Natural killer cell treated with Interleukin-12 subunit alpha and Interleukin-12 subunit beta and Interleukin-15 and Interleukin-18, amount 100 ng/mL, for 72 hours (primary cell): Measurements from ENCODE around the gene FAM221B. TPM values are rescaled to one million over a fixed set of nuclear protein-coding genes. Genes with fewer than 3 reads are reported as not detected.
A peak's percentile ranks its signal among the peaks of the same experiment; 100 is the strongest.

Source experiments
- ATAC-seq, 2 donors: fragments of 150-1000 bp; cut with Tn5 transposase in 1 of 2; sonication (Bioruptor Pico), chemical (Tn5 transposase) in 1 of 2; 2 replicates each; pipeline ENCODE4 v1.10.0; 2021
- DNase-seq: peaks from one replicate; pipeline ENCODE4 v3.0.0; 2022; ENCODE audit warnings: low spot score
- H3K27ac Mint-ChIP-seq, 2 donors: 1 replicate in 1 of 2; 2 replicates in 1 of 2; pipeline ENCODE4 v1.8.0; 2022; ENCODE audit warnings: mixed read lengths in 2 of 2, mild to moderate bottlenecking in 1 of 2, moderate library complexity in 1 of 2
- H3K27me3 Mint-ChIP-seq, 2 donors: 1 replicate in 1 of 2; 2 replicates in 1 of 2; pipeline ENCODE4 v1.8.0; 2022; ENCODE audit warnings: mixed read lengths in 2 of 2
- H3K36me3 Mint-ChIP-seq: one replicate; pipeline ENCODE4 v1.8.0; 2022; ENCODE audit warnings: mixed read lengths
- H3K4me1 Mint-ChIP-seq, 2 donors: 1 replicate in 1 of 2; 2 replicates in 1 of 2; pipeline ENCODE4 v1.8.0; 2022; ENCODE audit warnings: low read depth in 2 of 2, mixed read lengths in 2 of 2, mild to moderate bottlenecking in 1 of 2
- H3K4me3 Mint-ChIP-seq: one replicate; pipeline ENCODE4 v1.8.0; 2022; ENCODE audit warnings: mixed read lengths
- H3K9me3 Mint-ChIP-seq: 2 replicates; pipeline ENCODE4 v1.8.0; 2022; ENCODE audit warnings: mixed read lengths
- total RNA-seq, 2 donors: library from RNA; stranded (reverse); gene quantifications; one replicate each; pipeline ENCODE4 v1.2.3, GENCODE V29; 2022

Gene FAM221B
- total RNA-seq, 2 donors from 2014 or later: not detected

DNA sequence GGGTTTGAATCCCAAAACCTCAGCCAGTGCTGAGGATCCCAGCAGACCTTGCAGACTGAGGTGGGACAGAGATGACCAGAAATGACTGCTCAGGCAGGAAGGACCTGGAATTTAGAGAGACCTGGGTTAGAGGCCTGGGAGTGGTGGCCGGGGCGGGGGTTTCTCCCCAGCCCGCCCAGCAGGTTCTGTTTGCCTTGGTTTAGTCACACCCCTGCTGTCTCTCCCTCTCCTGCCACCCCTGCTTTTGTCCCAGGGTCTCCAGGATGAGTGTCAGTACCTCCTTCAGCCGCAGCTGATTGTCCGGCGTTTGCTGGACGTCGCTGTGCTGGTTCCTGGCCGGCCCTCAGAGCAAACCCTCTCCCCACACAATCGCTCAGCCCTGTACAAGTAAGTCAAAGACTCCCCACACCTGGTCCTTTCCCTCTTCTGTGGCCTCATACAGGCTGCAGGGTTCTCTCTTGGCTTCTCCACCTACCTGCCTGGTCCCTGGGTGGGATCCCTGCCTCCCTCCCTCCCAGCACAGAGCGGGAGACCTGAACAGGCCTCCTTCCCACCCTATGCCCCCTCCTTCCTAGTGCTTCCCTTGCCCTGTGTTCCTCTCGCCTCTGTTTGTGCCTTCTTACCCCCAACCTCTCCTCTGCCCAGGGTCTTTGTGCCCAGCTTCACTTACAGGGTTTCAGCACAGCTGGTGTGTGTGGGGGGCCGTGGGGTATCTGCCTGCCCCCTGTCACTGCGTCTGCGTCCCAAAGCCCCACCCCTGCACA lies 12.5 kb upstream of the FAM221B start:
- ATAC-seq: no peak
- Mint-ChIP-seq H3K27ac (no peak overlapping the region), H3K4me3 (no peak overlapping the region), H3K36me3 (no peaks in the 10 kb centered on the region), H3K4me1 (peaks cover 7 to 16% of the 10 kb centered on the region in 2 donors), H3K9me3 (no peaks in the 10 kb centered on the region), H3K27me3 (no peaks in the 10 kb centered on the region)
- DNase-seq: no peak

DNA sequence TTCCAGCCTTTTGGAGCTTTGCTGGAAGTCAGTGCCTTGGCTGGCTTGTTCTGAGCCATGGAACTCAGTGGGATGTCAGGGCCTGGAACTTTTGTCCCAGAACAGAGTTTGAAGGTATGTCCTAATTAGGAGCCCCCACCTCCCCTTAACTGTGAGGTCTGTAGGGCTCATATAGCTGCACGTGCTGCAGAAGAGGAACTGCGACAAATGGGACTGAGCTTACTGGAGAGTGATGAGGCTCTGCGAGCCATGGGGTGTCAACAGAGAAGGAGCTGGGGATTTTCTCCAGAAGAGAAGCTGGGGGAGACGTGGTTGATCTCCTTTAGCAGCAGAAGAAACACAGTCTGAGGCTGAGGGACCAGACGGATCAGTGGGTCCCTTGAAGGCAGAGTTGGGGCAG lies 11.4 kb upstream of the FAM221B start:
- Mint-ChIP-seq H3K4me1 (peaks cover 5 to 10% of the 10 kb centered on the region in 2 donors), H3K27me3 (no peaks in the 10 kb centered on the region), H3K36me3 (no peaks in the 10 kb centered on the region), H3K4me3 (no peak overlapping the region), H3K27ac (no peak overlapping the region), H3K9me3 (no peaks in the 10 kb centered on the region)
- DNase-seq: no peak
- no peak for ATAC-seq

DNA sequence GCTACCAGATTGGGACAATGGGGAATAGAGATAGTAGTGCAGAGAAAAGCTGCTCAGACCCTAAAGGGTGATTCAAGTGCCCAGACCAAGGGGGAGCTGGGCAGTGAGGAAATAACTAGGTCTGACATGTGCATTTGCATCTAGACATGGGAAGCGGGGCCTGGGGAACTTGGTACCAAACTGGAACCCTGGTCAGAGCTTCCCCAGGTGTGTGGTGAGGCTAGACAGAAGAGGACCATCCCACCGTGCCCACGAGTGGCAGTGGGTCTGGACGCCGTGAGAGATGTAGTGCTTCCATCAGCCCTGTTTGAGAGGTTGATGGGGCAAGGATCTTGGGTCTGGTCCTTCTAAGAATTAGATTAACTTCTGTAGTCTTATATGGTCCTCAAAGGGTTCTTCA lies 8.1 kb upstream of the FAM221B start:
- no peaks in the 10 kb centered on the region for H3K27me3 Mint-ChIP-seq
- no peaks in the 10 kb centered on the region for H3K4me1 Mint-ChIP-seq
- no peaks in the 10 kb centered on the region for H3K9me3 Mint-ChIP-seq
- H3K27ac Mint-ChIP-seq: no peak overlapping the region
- ATAC-seq: no peak
- no peaks in the 10 kb centered on the region for H3K36me3 Mint-ChIP-seq
- H3K4me3 Mint-ChIP-seq: no peak overlapping the region
- DNase-seq: no peak

DNA sequence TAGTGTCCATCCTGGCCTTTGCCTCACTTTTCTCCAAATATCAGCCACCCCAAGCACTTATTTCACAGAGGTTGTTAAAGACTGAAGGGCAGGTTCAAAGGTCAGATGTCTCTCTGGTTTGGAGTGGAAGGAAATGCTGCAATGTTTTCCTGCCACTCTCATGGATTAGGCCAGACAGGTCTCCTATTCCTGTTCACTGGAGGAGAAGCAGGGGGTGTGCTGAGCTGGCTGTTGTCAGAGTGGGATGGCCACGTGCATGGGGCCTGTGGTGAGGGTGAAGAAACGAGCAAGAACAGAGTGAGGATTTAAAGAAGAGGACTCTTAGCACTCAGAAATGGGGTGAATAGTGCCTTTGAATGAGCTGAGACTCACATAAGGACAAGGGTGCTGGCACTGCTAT lies 7.2 kb upstream of the FAM221B start:
- Mint-ChIP-seq H3K4me3 (no peak overlapping the region), H3K36me3 (no peaks in the 10 kb centered on the region), H3K27me3 (no peaks in the 10 kb centered on the region), H3K27ac (no peak overlapping the region), H3K4me1 (no peaks in the 10 kb centered on the region), H3K9me3 (no peaks in the 10 kb centered on the region)
- DNase-seq (no peak), ATAC-seq (no peak)

DNA sequence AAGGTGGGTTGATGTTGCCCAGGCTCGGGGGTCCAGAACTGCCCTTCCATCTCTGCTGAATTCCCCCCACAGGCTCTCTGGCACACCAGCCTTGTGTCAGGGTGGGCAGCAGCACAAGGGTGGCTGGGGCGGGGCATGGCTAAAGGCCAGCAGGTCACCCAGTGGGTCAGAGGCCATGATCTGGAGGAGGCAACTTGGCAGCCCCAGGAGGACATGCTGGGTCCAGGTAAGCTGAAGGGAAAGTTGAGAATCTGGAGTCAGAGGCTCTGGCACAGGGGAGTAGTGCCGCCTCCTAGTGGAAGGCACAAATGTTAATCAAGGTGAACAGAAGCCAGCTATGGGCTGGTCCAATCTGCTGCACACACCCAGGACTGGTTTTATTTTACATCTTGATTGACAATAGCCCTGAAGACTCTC lies 6.7 kb upstream of the FAM221B start:
- H3K36me3 Mint-ChIP-seq: no peaks in the 10 kb centered on the region
- H3K9me3 Mint-ChIP-seq: no peaks in the 10 kb centered on the region
- ATAC-seq (no peak), DNase-seq (no peak)
- no peak overlapping the region for H3K4me3 Mint-ChIP-seq
- H3K27ac Mint-ChIP-seq: no peak overlapping the region
- H3K27me3 Mint-ChIP-seq: no peaks in the 10 kb centered on the region
- H3K4me1 Mint-ChIP-seq: no peaks in the 10 kb centered on the region

DNA sequence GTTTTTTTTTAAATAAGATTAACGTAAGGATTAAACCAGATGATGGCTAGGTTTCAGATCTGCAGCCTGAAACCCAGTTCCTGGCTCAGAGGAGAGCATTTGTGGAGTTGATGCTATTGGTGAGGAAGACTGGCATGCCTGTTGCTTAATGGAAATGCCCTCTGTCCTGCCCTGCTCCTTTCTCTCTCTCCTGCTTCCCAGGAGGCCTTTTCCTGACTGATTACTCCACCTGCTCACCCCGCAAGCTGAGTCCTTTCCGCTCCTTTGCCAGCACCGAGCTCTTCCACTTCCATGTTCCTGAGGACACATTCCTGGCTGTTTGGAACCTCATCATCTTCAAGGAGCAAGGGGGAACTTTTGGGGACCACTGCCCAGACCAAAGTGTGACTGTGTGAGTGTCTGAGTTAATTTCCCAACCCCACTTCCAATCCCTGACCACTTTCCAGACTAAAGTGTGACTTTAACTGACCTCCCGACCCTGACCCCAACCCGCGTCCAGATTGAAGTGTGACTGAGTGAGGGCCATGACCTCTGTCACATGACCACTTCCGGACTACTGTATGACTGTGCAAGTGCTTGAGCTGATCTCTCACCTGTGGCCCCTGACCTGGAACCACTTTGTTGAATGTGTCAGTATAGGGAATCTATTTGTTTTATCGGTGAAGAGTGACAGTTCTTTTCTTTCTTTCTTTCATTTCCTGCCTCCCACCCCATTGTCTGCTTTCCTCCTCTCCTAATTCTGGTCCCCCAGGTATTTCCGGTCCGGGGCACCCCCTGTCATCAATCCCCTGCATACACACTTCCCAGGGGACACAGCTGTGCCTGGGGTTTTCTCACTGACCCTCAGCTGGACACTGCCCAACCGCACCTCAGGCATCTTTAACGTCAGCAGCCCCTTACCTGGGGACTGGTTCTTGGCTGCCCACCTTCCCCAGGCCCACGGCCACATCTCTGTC lies 6.0 kb upstream of the FAM221B start:
- DNase-seq (no peak), ATAC-seq (no peak)
- H3K27me3 Mint-ChIP-seq: no peaks in the 10 kb centered on the region
- H3K36me3 Mint-ChIP-seq: no peaks in the 10 kb centered on the region
- no peak overlapping the region for H3K4me3 Mint-ChIP-seq
- H3K4me1 Mint-ChIP-seq: peaks cover 5 to 6% of the 10 kb centered on the region in 2 donors
- no peak overlapping the region for H3K27ac Mint-ChIP-seq
- H3K9me3 Mint-ChIP-seq: no peaks in the 10 kb centered on the region

DNA sequence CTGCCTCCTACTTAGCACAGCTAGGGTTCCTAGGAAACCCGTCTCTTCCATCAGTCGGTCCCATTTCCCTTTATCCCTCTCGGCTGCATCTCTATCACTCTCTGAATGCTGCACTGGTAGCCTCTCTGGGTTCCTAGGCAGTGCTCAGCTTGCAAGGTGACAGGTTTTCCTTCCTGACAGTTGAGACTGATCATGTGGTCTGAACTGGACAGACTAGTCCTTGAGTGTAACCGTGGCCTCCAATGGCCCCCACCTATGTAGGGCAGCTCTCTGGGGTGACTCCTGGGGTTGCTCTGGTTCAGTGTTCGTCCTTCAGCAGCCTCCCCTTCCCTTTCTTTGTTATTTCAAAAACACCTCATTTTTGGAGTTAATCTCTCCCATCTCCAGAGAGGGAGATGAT lies 4.3 kb upstream of the FAM221B start:
- Mint-ChIP-seq H3K4me1 (peaks cover 15% of the 10 kb centered on the region in 2 donors), H3K4me3 (no peak overlapping the region), H3K27ac (no peak overlapping the region), H3K36me3 (no peaks in the 10 kb centered on the region), H3K9me3 (no peaks in the 10 kb centered on the region), H3K27me3 (no peaks in the 10 kb centered on the region)
- no peak for ATAC-seq
- no peak for DNase-seq

DNA sequence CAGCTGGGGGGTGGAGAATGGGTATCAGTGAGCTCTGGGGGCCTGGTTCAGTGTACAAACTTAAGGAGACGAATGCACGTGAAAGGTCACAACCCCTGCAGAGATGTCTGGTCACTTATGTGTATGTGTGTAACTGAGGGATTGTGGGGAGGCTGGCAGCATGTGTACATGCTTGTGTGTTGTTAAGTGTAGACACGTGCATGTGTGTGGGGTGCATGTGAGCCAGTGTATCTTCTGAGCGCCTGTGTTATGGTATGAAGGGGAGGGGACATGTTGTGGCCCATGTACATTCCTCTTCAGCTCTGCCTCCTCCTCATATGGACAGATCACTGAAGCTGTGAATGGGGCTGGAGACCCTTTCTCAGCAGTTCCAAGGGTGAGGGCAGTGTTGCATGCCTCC lies 2.5 kb upstream of the FAM221B start:
- H3K27me3 Mint-ChIP-seq: no peaks in the 10 kb centered on the region
- H3K9me3 Mint-ChIP-seq: no peaks in the 10 kb centered on the region
- ATAC-seq (no peak), DNase-seq (no peak)
- H3K27ac Mint-ChIP-seq: no peak overlapping the region
- peaks cover 15 to 17% of the 10 kb centered on the region in 2 donors for H3K4me1 Mint-ChIP-seq
- H3K36me3 Mint-ChIP-seq: no peaks in the 10 kb centered on the region
- no peak overlapping the region for H3K4me3 Mint-ChIP-seq

DNA sequence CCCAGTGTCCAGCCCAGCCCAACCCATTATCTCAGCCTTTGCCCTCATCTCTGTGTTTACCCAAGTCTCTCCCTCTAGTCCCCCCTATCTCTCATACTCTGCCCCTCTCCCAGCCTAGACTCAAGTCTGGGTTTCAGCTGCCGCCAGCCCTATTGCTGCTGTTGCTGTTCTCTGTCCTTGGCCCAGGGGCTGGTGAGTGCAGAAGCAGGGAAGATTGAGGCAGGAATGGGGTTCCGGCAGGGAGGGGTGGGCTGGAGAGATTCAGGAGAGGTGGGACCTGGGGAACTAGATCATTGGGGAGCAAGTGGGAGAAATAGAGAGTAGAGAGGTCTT lies 1.2 kb upstream of the FAM221B start:
- peak overlapping the region in 1 of 2 donors; percentile 69 for H3K27ac Mint-ChIP-seq
- H3K27me3 Mint-ChIP-seq: no peaks in the 10 kb centered on the region
- no peak for ATAC-seq
- no peaks in the 10 kb centered on the region for H3K36me3 Mint-ChIP-seq
- H3K4me3 Mint-ChIP-seq: peak overlapping the region; percentile 77
- H3K4me1 Mint-ChIP-seq: peaks cover 15 to 19% of the 10 kb centered on the region in 2 donors
- no peak for DNase-seq
- no peaks in the 10 kb centered on the region for H3K9me3 Mint-ChIP-seq

DNA sequence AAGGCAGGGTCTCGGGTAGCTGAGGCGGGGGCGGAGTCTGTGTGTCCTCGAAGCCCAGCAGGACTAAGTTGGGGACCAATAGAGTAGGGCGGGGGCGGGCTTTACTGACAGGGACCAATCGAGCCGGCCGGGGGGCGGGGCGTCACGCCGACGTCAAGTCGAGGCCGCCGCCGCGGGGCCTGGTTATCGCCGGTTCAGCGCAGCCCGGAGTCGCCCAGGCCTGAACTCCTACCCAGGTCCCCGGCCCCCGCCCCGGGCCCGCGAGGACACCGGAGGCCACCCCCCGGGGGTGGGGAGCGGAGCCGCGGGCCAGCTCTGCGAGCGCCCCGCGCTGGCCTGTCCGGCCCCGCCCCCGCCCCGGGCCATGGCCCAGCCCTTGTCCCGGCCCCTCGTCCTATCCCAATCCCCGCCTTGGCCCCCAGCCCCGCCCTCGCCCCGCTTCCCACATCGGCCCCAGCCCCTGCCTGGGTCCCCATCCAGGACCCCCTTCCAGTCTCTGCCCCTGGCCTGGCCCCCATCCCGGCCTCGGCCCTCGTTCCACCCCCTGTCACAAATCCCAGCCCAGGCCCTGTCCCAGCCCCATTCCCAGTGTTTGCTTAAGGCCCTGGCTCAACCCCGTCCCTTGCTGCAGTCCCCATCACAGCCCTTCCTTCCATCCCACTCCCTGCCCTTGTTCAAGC lies 692 bp upstream of the FAM221B start, which contains the start of gene TMEM8B:
TMEM8B (plus strand) TSS at position 145 of the 680 bp plus-strand sequence; CDS start at position 365, 220 bp downstream.
- Mint-ChIP-seq H3K9me3 (no peaks in the 10 kb centered on the region), H3K4me1 (peaks cover 15 to 19% of the 10 kb centered on the region in 2 donors), H3K4me3 (peak within 1 kb of the TSS; percentile 97), H3K27ac (peak within 1 kb of the TSS; percentile 60 to 69), H3K36me3 (no peaks in the 10 kb centered on the region), H3K27me3 (no peaks in the 10 kb centered on the region)
- ATAC-seq (peak; percentile 96), DNase-seq (peak; percentile 90)

DNA sequence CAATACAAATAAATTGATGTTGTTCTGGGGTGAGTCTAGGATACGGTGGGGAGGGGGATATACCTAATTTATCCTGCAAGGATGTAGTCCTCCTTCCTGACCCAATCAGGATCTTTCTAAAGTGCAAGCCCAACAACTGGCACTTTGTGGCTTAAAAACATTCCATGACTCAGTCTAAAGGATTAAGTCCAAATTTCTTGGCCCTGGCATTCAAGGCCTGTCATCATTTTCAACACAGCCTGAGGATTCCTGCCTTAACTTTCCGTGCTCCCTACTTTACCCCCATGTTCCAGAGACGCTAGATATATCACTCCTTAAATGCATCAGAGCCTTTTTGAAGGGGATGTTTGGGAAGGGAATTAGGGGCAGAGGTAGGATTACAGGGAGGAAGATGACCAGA lies 1.0 kb downstream of the FAM221B start:
- Mint-ChIP-seq H3K9me3 (no peaks in the 10 kb centered on the region), H3K36me3 (no peaks in the 10 kb centered on the region), H3K27ac (no peak overlapping the region), H3K4me1 (peaks cover 15 to 19% of the 10 kb centered on the region in 2 donors), H3K27me3 (no peaks in the 10 kb centered on the region), H3K4me3 (peak overlapping the region; percentile 97)
- ATAC-seq: no peak
- DNase-seq: no peak

DNA sequence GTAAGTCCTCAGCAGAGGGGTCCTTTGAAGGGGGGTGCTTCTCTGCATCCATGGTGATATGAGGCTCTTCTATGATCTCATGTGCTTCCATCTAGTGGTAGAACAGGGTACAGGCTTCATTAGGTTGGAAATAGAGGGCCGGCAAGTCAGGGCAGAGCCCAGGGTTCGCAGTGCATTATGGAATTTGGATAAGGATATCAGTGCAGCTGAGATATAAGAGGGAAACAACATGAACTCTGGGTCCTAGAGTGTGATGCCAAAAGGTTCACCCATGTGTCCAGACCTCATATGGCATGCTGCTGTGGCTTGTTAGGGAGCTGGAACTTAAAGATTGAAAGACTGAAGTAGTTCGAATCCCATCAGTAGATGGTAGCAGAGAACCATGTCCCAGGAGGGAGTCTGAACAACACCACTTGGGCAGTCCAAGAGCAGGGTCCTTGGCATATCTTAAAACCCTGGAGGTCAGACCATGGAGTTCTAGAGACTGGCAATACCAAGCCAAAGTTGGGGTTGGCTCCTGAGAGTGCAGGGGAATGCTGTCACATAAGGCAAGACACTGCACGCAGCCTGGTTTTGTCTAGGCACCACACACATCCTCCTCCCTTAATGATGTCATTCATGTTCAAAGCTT lies 2.3 kb downstream of the FAM221B start:
- Mint-ChIP-seq H3K27ac (no peak overlapping the region), H3K27me3 (no peaks in the 10 kb centered on the region), H3K4me1 (peaks cover 15 to 19% of the 10 kb centered on the region in 2 donors), H3K9me3 (no peaks in the 10 kb centered on the region), H3K4me3 (no peak overlapping the region), H3K36me3 (no peaks in the 10 kb centered on the region)
- ATAC-seq (no peak), DNase-seq (no peak)

DNA sequence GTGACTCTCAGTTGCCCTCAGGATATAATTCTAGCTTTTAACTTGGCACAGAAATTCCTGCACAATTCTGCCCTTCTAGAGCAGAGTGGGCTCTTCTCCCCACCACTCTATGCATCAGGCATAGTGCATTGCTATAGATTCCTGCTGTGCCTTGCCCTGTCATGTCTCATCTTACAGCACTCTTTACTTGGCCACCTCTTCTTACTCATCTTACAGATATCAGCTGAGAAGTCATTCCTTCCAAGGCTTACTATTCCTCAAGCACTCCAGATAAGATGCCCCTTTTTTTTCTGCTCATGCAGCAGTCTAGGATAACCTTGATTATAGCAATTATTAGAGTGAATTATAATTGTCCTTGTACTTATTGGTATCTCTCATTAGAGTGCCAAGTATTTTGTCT lies 5.6 kb downstream of the FAM221B start:
- H3K36me3 Mint-ChIP-seq: no peaks in the 10 kb centered on the region
- H3K4me3 Mint-ChIP-seq: no peak overlapping the region
- ATAC-seq (no peak), DNase-seq (no peak)
- H3K27ac Mint-ChIP-seq: no peak overlapping the region
- no peaks in the 10 kb centered on the region for H3K9me3 Mint-ChIP-seq
- peaks cover 0 to 4% of the 10 kb centered on the region in 2 donors for H3K4me1 Mint-ChIP-seq
- no peaks in the 10 kb centered on the region for H3K27me3 Mint-ChIP-seq
